Calu3 (cell line): ENCODE results near the gene FUT7. TPM values are rescaled to one million over a fixed set of nuclear protein-coding genes. Genes with fewer than 3 reads are reported as not detected.

Experiments used
- Bru-seq: library from RNA; stranded (reverse); fragments of 400-500 nt; gene quantifications from one replicate; lab custom pipeline; 2021; lab: Mats Ljungman, UMichigan
- BruChase-seq, 2 experiments: library from RNA; stranded (reverse); fragments of 400-500 nt; gene quantifications; one replicate each; lab custom pipeline; 2021; lab: Mats Ljungman, UMichigan
- BruUV-seq: library from RNA; stranded (reverse); fragments of 400-500 nt; replicated peaks from 2 replicates; lab custom pipeline; 2021; lab: Mats Ljungman, UMichigan
- CTCF ChIA-PET: fragments of 300-600 bp; sonication (Branson Sonifier 250); formaldehyde crosslinking; loops from one replicate; lab custom pipeline; 2022; ENCODE audit warnings: antibody characterized with exemption; lab: Charles Lee
- DNase-seq: peaks from one replicate; pipeline ENCODE4 v3.0.0; 2022
- H3K27ac Mint-ChIP-seq: one replicate; pipeline ENCODE4 v1.8.0; 2022; ENCODE audit warnings: mixed read lengths; ENCODE audit not compliant: unreplicated experiment
- H3K27me3 Mint-ChIP-seq: one replicate; pipeline ENCODE4 v1.8.0; 2022; ENCODE audit warnings: mixed read lengths; ENCODE audit not compliant: unreplicated experiment
- H3K36me3 Mint-ChIP-seq: one replicate; pipeline ENCODE4 v1.8.0; 2022; ENCODE audit warnings: mild to moderate bottlenecking, moderate library complexity, mixed read lengths; ENCODE audit not compliant: insufficient read depth, unreplicated experiment
- H3K4me1 Mint-ChIP-seq: one replicate; pipeline ENCODE4 v1.8.0; 2022; ENCODE audit warnings: mild to moderate bottlenecking, low read depth, mixed read lengths; ENCODE audit not compliant: unreplicated experiment
- H3K4me3 Mint-ChIP-seq: one replicate; pipeline ENCODE4 v1.8.0; 2022; ENCODE audit warnings: mild to moderate bottlenecking, low read depth, moderate library complexity, mixed read lengths; ENCODE audit not compliant: unreplicated experiment
- H3K9me3 Mint-ChIP-seq: one replicate; pipeline ENCODE4 v1.8.0; 2022; ENCODE audit warnings: low read depth, mixed read lengths; ENCODE audit not compliant: unreplicated experiment
- CTCF ChIP-seq: fragments of 200-600 bp; IDR thresholded peaks from one replicate; pipeline ENCODE4 v1.8.0; 2022; ENCODE audit warnings: antibody characterized with exemption; ENCODE audit not compliant: unreplicated experiment
- intact Hi-C: fragments of 100-400 bp; cut with micrococcal nuclease; formaldehyde crosslinking; loops from one replicate; pipeline ENCODE4 v1.10.0; 2022; ENCODE audit not compliant: unreplicated experiment
- long read RNA-seq: library from polyadenylated mRNA; stranded (forward); transcript quantifications from one replicate; pipeline ENCODE4 v2.0.0, GENCODE V29; 2022
- total RNA-seq: library from RNA; stranded (reverse); gene quantifications from 2 replicates; pipeline ENCODE4 v1.2.3, GENCODE V29; 2022

FUT7 gene
- total RNA-seq (not detected in 2 replicates), Bru-seq, nascent RNA (not detected), BruChase-seq, experiment 1, labeled RNA remaining after a 6-hour chase (percentile 19 among the genes with signal in this experiment), BruChase-seq, experiment 2, labeled RNA remaining after a 2-hour chase (percentile 17 among the genes with signal in this experiment)
- long read RNA-seq = 0 reads

DNA sequence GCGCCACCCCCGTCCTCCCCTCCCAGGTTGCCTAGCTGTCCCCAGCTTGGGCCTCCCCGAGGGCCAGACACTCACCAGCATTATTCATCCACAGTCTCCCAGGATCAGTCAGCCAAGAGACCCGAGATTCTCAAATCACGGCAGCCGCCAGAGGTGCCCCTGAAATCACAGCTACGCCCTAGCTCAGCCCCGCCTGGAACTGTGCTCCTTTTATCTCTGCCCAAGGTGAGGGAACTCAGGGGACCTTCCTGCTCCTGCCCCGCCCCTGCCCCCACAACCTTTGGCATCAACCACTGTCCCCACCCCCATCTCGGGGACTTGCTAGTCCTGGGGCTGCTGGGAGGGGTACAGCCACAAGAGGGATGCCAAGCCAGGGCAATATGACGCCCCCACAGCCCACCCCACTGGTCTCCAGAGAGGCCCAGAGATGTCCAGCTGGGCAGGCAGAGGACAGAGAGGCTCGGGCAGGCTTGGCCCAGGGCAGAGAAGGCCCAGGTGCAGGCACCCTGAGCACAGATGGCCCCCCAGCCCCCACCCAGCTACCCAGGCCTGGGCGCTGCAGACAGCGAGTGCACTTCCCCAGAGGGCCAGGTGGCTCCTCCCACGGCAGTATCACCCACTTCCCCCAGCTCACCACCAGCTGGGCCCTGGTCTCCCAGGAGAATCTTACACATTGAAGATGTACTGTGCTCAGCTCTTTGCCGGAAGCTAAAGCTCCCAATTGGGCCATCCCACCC, at the start of gene FUT7:
Gene FUT7 (minus strand): TSS at position 185 of the 737 bp plus-strand sequence. CDS start 97 bp downstream, at position 88.
- H3K36me3 Mint-ChIP-seq = peaks cover 21% of the 10 kb centered on the region
- H3K27ac Mint-ChIP-seq = no peak within 1 kb of the TSS
- no TSS peak for BruUV-seq
- CTCF ChIA-PET = interaction anchor here (1.1 kb wide), 1 partner anchor 84 kb away, joined by 3 read pairs; no protein-coding TSS in a partner anchor
- intact Hi-C loops = no loop called here
- TF ChIP-seq CTCF = no peak
- no peak within 1 kb of the TSS for H3K4me3 Mint-ChIP-seq
- H3K9me3 Mint-ChIP-seq = no peaks in the 10 kb centered on the region
- no peaks in the 10 kb centered on the region for H3K27me3 Mint-ChIP-seq
- peaks cover 8% of the 10 kb centered on the region for H3K4me1 Mint-ChIP-seq
- DNase-seq = no peak

DNA sequence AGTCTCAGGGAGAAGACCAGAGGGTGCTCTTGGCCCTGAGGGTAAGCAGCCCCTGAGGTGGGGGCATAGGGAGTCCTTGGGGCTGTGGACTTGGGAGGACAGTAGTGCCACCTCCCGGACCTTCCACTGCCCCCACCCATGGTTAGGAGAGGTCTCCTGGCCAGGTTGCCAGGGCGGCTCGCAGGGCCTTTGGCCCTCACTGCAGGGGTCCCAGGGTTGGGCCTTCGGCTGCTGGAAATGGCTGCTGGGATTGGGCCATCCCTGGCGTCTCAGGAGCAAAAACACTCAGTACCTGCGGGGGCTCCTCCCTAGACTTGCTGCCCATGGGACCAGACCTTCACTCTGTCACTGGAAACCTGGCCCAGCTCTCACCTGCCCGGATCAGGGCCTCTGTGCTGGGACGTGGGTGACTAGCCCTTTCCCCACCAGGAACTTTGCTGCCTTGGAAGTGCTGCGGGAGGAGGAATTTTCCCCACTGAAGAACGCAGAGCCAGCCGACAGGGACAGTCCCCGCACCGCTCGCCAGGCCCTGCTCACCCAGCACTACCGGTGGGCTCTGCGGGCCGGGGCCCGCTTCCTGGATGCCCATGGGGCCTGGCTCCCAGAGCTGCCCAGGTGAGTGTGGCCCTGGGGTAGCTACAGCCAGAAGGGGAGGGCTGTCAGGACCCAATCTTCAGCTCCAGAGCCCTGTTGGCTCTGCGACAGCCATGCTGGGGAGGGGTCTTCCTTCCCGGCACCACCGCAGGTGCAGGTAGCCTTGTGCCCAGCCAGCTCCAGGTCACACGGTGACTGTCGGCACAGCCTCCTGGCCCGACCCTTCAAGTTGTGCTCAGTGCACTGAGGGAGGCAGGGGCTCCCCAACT, 48.6 kb upstream of the FUT7 start:
- no TSS peak for BruUV-seq
- H3K27me3 Mint-ChIP-seq = no peaks in the 10 kb centered on the region
- no peak overlapping the region for H3K27ac Mint-ChIP-seq
- CTCF ChIA-PET = no interaction called here
- H3K36me3 Mint-ChIP-seq = peaks cover 18% of the 10 kb centered on the region
- H3K9me3 Mint-ChIP-seq = no peaks in the 10 kb centered on the region
- no peak for DNase-seq
- no peak overlapping the region for H3K4me3 Mint-ChIP-seq
- intact Hi-C loops = no loop called here
- peaks cover 3% of the 10 kb centered on the region for H3K4me1 Mint-ChIP-seq
- TF ChIP-seq CTCF = no peak

- H3K4me1 Mint-ChIP-seq = no peaks in the 10 kb centered on the region
- no peak for DNase-seq
- no TSS peak for BruUV-seq
- no peak overlapping the region for H3K27ac Mint-ChIP-seq
- CTCF ChIA-PET = no interaction called here
- intact Hi-C loops = no loop called here
- no peaks in the 10 kb centered on the region for H3K27me3 Mint-ChIP-seq
- H3K36me3 Mint-ChIP-seq = peaks cover 8% of the 10 kb centered on the region
- TF ChIP-seq CTCF = no peak
- no peak overlapping the region for H3K4me3 Mint-ChIP-seq
- no peaks in the 10 kb centered on the region for H3K9me3 Mint-ChIP-seq
Observed at GRCh38 chr9:137079401-137079787, 47.5 kb upstream of the FUT7 start.

- Mint-ChIP-seq H3K4me3 (peak overlapping the region; percentile 52), H3K27ac (no peak overlapping the region), H3K36me3 (peaks cover 6% of the 10 kb centered on the region), H3K27me3 (no peaks in the 10 kb centered on the region), H3K4me1 (no peaks in the 10 kb centered on the region), H3K9me3 (no peaks in the 10 kb centered on the region)
- intact Hi-C loops = no loop called here
- DNase-seq = no peak
- BruUV-seq = no TSS peak
- TF ChIP-seq CTCF = no peak
- CTCF ChIA-PET = no interaction called here
Observed at GRCh38 chr9:137078701-137079400, 47.0 kb upstream of the FUT7 start.
